ENCODE results near the gene UBE2N.
"Not testable (repeated sequence)": the region's sequence is repeated elsewhere in the genome, so short reads cannot be mapped to it uniquely, and the experiment has no call there.

UBE2N gene

DNA sequence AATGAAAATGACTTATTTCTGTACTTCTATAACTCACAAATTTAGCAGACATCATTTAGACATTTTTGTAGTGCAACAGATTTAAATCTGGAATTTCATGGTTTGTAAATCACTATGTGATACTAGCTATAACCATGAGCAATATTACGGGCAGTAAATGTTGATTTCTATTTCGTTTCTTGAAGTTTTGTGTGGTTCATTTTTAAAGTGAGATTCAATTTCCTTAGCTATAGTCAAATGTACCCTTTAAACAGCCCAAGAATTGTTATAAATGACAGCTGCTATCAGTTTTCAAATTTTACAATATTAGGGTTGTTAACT is 33.8 kb downstream of the UBE2N start:
- no peak overlapping the region for H3K27ac ChIP-seq (ENCODE audit: low read depth, low read length)

DNA sequence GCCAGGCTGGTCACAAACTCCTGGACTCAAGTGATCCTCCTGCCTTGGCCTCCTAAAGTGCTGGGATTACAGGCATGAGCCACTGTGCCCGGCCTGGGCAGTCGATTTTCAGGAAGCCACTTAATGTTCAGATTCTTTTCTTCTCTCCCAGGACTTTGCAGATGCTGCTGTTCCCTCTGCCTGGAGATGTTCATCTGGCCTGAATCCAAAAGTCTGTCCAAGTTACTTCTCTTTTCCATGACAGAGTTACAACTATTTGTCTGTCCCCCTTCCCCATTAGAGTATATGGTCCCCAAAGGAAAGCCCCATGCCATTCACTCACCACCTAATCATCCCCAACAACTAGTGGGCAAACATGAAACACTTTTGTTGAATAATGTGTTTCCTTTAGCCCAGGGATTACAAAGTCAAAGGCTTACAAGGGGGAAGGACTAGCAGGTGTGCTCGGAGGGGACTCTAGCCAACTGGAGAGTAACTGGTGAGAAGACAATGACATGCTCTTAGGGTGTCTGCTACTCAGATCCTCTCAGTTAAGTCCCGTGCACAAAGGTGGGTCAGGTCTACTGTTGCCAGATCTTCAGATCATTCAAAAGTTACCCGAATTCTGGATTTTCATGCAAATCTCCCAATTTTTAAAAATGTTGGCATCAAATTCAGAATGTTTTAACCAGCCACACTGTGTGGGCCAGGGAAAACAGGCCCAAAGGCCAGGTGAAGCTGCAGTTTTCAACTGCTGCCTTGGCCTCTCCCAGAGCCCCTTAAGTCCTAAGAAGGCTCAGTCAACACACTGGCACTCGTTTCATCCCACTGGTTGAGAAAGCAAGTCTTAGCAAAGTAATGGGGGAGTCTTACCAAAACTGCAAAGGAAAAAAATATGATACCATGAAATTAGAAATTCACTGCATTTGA is 34.4 kb downstream of the UBE2N start:
- H3K4me3 ChIP-seq (ENCODE audit: low read depth in 1 of 2, low read length in 2 of 2) = no peak overlapping the region
- H3K4me1 ChIP-seq (ENCODE audit: insufficient read depth, low read length) = no peaks in the 10 kb centered on the region
- no peaks in the 10 kb centered on the region for H3K27me3 ChIP-seq (ENCODE audit: control insufficient read depth in 1 of 2, insufficient read depth in 2 of 2, low read length in 2 of 2)
- peaks cover 19% of the 10 kb centered on the region for H3K36me3 ChIP-seq (ENCODE audit: insufficient read depth, low read length)
- H3K9me3 ChIP-seq (ENCODE audit: low read length) = no peaks in the 10 kb centered on the region
- H3K27ac ChIP-seq (ENCODE audit: low read depth, low read length) = no peak overlapping the region
- H3K9ac ChIP-seq (ENCODE audit: low read length) = no peak overlapping the region

More for the DNA sequence above, 33.8 kb downstream of the UBE2N start:
- Histone ChIP-seq H3K4me1 (ENCODE audit: insufficient read depth, low read length) (no peaks in the 10 kb centered on the region), H3K4me3 (ENCODE audit: low read depth in 1 of 2, low read length in 2 of 2) (no peak overlapping the region), H3K36me3 (ENCODE audit: insufficient read depth, low read length) (peaks cover 19% of the 10 kb centered on the region), H3K9me3 (ENCODE audit: low read length) (no peaks in the 10 kb centered on the region), H3K27me3 (ENCODE audit: control insufficient read depth in 1 of 2, insufficient read depth in 2 of 2, low read length in 2 of 2) (no peaks in the 10 kb centered on the region), H3K9ac (ENCODE audit: low read length) (no peak overlapping the region)

DNA sequence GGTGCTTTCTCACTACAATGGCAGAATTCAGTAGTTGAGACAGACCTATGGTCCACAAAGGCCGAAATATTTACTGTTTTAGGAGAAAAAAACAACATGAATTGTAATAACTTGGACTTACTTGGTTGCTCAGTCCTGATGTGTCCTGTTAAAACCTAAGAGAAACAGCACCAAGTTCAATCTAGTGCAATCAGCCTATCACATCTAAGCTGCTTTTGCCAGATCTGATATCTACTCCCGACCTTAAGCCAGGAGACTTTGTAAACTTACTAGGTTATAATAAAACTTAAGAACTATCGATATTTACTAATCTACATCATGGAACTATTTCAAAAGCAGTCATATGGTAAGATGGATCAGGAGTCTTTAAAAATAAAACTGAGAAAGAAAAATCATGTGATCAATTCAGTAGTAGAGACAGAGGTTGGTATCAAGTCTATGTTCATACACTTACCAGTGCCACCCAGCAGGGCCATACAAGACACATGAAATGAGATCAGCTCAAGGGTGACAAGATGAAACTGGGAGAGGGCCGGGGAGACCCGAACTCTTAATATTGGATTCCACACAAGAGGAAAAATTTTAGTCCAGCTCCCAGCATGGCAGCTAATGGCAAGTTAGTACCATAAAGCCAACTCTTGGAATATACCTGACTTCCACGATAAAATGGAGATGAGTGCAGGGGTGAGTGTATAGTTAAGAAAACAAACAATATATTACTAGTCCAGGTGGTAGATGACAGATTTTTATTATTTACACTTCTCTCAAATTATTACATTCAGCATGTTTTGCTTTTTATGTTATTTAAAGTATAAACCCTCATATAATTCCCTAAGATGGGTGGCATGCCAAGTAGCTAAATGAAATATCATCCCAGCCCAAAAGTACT is 36.5 kb downstream of the UBE2N start:
- peaks cover 12% of the 10 kb centered on the region for H3K36me3 ChIP-seq (ENCODE audit: insufficient read depth, low read length)
- H3K4me3 ChIP-seq (ENCODE audit: low read depth in 1 of 2, low read length in 2 of 2) = no peak overlapping the region
- H3K9me3 ChIP-seq (ENCODE audit: low read length) = no peaks in the 10 kb centered on the region
- no peak overlapping the region for H3K9ac ChIP-seq (ENCODE audit: low read length)
- no peak overlapping the region for H3K27ac ChIP-seq (ENCODE audit: low read depth, low read length)
- H3K4me1 ChIP-seq (ENCODE audit: insufficient read depth, low read length) = no peaks in the 10 kb centered on the region
- no peaks in the 10 kb centered on the region for H3K27me3 ChIP-seq (ENCODE audit: control insufficient read depth in 1 of 2, insufficient read depth in 2 of 2, low read length in 2 of 2)

DNA sequence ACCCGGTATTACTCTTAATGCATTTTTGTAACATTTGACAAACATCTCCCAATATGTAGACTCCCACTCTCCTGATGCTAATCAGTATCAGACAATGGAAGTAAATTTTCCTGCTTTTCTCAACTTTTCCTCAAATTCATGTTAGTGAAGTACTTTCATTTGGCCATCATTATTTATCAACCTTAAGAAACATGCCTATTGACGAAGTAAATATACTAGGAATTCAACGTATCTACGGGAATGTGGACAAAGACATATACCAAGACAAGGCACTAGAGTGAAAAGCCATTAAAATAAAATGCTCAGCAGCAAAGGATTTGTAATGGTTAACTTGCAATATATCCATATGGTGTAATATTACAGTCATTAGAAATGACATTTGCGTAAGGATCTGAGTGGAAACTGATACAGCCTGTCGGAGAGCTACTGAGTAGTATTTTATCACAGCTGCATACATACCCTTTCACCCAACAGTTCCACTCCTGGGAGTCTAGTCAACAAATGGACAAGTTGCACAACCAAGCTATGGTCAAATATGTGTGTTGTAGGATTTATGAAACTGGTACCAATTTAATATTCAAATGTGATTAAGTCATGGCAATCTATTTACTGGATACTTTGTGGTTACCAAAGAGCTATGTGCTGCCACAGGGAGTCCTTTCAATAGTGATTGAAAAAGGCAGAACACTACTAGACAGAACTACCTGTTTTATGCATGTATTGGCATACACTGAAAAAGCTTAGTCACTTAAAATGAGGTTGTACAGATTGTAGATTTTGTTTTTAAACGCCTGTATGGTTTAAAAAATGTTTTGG is 37.6 kb downstream of the UBE2N start:
- no peaks in the 10 kb centered on the region for H3K4me1 ChIP-seq (ENCODE audit: insufficient read depth, low read length)
- H3K27me3 ChIP-seq (ENCODE audit: control insufficient read depth in 1 of 2, insufficient read depth in 2 of 2, low read length in 2 of 2) = no peaks in the 10 kb centered on the region
- H3K36me3 ChIP-seq (ENCODE audit: insufficient read depth, low read length) = peaks cover 9% of the 10 kb centered on the region
- no peaks in the 10 kb centered on the region for H3K9me3 ChIP-seq (ENCODE audit: low read length)
- no peak overlapping the region for H3K9ac ChIP-seq (ENCODE audit: low read length)
- no peak overlapping the region for H3K27ac ChIP-seq (ENCODE audit: low read depth, low read length)
- no peak overlapping the region for H3K4me3 ChIP-seq (ENCODE audit: low read depth in 1 of 2, low read length in 2 of 2)

- Histone ChIP-seq H3K9me3 (ENCODE audit: low read length) (no peaks in the 10 kb centered on the region), H3K9ac (ENCODE audit: low read length) (no peak overlapping the region), H3K27ac (ENCODE audit: low read depth, low read length) (no peak overlapping the region), H3K36me3 (ENCODE audit: insufficient read depth, low read length) (peaks cover 5% of the 10 kb centered on the region), H3K27me3 (ENCODE audit: control insufficient read depth in 1 of 2, insufficient read depth in 2 of 2, low read length in 2 of 2) (no peaks in the 10 kb centered on the region), H3K4me1 (ENCODE audit: insufficient read depth, low read length) (no peaks in the 10 kb centered on the region), H3K4me3 (ENCODE audit: low read depth in 1 of 2, low read length in 2 of 2) (no peak overlapping the region)
Measured at GRCh38 chr12:93402333-93403311, 39.1 kb downstream of the UBE2N start.

GRCh38 chr12:93399183-93399863 is 42.4 kb downstream of the UBE2N start:
- not testable (repeated sequence) for H3K27me3 ChIP-seq (ENCODE audit: control insufficient read depth in 1 of 2, insufficient read depth in 2 of 2, low read length in 2 of 2); H3K9ac ChIP-seq (ENCODE audit: low read length); H3K27ac ChIP-seq (ENCODE audit: low read depth, low read length); H3K9me3 ChIP-seq (ENCODE audit: low read length); H3K4me1 ChIP-seq (ENCODE audit: insufficient read depth, low read length); H3K4me3 ChIP-seq (ENCODE audit: low read depth in 1 of 2, low read length in 2 of 2)
- peaks cover 11% of the 10 kb centered on the region for H3K36me3 ChIP-seq (ENCODE audit: insufficient read depth, low read length)

DNA sequence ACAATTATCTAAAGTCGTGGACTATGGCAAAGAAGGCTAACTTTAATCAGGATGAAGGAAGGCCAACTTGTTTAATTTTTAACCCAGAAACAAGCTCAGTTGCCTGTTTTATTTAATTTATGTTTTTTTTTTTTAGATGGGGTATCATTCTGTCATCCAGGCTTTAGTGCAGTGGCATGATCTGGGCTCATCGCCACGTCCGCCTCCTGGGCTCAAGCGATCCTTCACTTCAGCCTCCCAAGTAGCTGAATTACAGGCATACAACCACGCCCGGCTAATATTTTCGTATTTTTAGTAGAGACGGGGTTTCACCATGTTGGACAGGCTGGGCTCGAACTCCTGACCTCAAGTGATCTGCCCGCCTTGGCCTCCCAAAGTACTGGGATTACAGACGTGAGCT is 44.3 kb downstream of the UBE2N start:
- no peak overlapping the region for H3K27ac ChIP-seq (ENCODE audit: low read depth, low read length)
- H3K27me3 ChIP-seq (ENCODE audit: control insufficient read depth in 1 of 2, insufficient read depth in 2 of 2, low read length in 2 of 2) = no peaks in the 10 kb centered on the region
- no peaks in the 10 kb centered on the region for H3K4me1 ChIP-seq (ENCODE audit: insufficient read depth, low read length)
- no peak overlapping the region for H3K9ac ChIP-seq (ENCODE audit: low read length)
- no peak overlapping the region for H3K4me3 ChIP-seq (ENCODE audit: low read depth in 1 of 2, low read length in 2 of 2)
- peaks cover 11% of the 10 kb centered on the region for H3K36me3 ChIP-seq (ENCODE audit: insufficient read depth, low read length)
- no peaks in the 10 kb centered on the region for H3K9me3 ChIP-seq (ENCODE audit: low read length)

DNA sequence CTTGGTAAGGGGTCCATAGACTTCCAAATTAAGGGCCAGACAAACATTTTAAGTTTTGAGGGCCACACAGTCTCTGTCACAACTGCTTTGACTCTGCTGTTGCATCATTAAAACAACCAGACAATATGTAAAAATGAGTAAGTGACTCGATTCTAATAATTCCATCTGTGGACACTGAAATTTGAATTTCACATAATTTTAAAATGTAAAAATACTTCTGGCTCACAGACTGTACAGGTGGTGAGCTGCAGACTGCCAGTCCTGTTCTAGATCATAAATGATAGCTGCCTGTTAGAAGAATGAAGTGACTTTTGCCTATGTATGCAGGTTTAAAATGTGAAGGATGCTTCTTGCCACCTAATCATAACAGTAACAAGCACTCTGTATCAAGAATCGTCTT is 48.3 kb downstream of the UBE2N start:
- H3K9ac ChIP-seq (ENCODE audit: low read length) = no peak overlapping the region
- no peaks in the 10 kb centered on the region for H3K9me3 ChIP-seq (ENCODE audit: low read length)
- H3K27me3 ChIP-seq (ENCODE audit: control insufficient read depth in 1 of 2, insufficient read depth in 2 of 2, low read length in 2 of 2) = no peaks in the 10 kb centered on the region
- H3K36me3 ChIP-seq (ENCODE audit: insufficient read depth, low read length) = peaks cover 11% of the 10 kb centered on the region
- no peak overlapping the region for H3K27ac ChIP-seq (ENCODE audit: low read depth, low read length)
- peaks cover 17% of the 10 kb centered on the region for H3K4me1 ChIP-seq (ENCODE audit: insufficient read depth, low read length)
- no peak overlapping the region for H3K4me3 ChIP-seq (ENCODE audit: low read depth in 1 of 2, low read length in 2 of 2)

DNA sequence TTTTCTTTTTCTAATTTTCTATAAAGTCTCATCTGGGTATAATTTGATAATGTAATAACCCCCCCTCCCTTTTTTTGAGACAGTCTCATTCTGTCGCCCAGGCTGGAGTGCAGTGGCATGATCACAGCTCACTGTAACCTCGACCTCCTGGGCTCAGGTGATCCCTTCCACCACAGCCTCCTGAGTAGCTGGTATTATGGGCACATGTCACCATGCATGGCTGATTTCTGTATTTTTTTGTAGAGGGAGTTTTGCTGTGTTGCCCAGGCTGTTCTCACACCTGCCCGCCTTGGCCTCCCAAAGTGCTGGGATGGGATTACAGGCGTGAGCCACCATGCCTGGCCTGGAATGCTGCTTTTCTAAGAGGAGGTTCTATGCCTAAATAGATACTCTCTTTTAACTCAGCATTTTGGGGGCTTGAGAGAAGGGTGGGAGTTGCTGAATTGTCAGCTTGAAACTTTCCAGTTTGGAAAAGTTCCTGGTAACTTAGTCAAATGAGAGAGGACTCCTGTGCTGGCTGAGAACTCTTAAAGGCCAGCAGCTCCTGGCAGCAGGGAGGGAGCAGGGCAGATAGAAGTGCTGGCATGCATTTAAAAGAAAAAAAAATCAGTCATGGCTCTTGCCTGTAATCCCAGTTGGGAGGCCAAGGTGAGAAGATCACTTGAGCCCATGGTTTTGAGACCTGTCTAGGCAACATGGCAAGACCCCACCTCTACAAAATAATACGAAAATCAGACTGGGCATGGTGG is 51.0 kb downstream of the UBE2N start:
- no peak overlapping the region for H3K27ac ChIP-seq (ENCODE audit: low read depth, low read length)
- no peaks in the 10 kb centered on the region for H3K27me3 ChIP-seq (ENCODE audit: control insufficient read depth in 1 of 2, insufficient read depth in 2 of 2, low read length in 2 of 2)
- peaks cover 1% of the 10 kb centered on the region for H3K36me3 ChIP-seq (ENCODE audit: insufficient read depth, low read length)
- H3K9me3 ChIP-seq (ENCODE audit: low read length) = no peaks in the 10 kb centered on the region
- peaks cover 17% of the 10 kb centered on the region for H3K4me1 ChIP-seq (ENCODE audit: insufficient read depth, low read length)
- H3K4me3 ChIP-seq (ENCODE audit: low read depth in 1 of 2, low read length in 2 of 2) = no peak overlapping the region
- H3K9ac ChIP-seq (ENCODE audit: low read length) = no peak overlapping the region
